ENCODE measurements around the gene HOXA3.

HOXA3 gene

GRCh38 chr7:27149842-27150567 lies 2.4 kb downstream of the HOXA3 start:
- TF ChIP-seq CTCF (IDR thresholded peaks at IDR 0.05; ENCODE audit: low read depth, low read length, missing control alignments) = no peak
- H3K27ac ChIP-seq = no peak overlapping the region
- H3K36me3 ChIP-seq (replicated peaks) = no peaks in the 10 kb centered on the region
- H3K4me3 ChIP-seq (ENCODE audit: low read depth, low read length) = no peak overlapping the region
- peaks cover 95% of the 10 kb centered on the region for H3K27me3 ChIP-seq (replicated peaks)
- DNase-seq = no peak
- in situ Hi-C loops (cut with HindIII; ENCODE audit: low pct_ligation_motif_present, low sequenced_read_pairs) = no loop called here

GRCh38 chr7:27148756-27149641 lies 3.4 kb downstream of the HOXA3 start:
- Histone ChIP-seq H3K27ac (no peak overlapping the region), H3K4me3 (ENCODE audit: low read depth, low read length) (no peak overlapping the region), H3K36me3 (replicated peaks) (no peaks in the 10 kb centered on the region), H3K27me3 (replicated peaks) (peaks cover 95% of the 10 kb centered on the region)
- DNase-seq = no peak
- in situ Hi-C loops (cut with HindIII; ENCODE audit: low pct_ligation_motif_present, low sequenced_read_pairs) = no loop called here
- TF ChIP-seq CTCF (IDR thresholded peaks at IDR 0.05; ENCODE audit: low read depth, low read length, missing control alignments) = no peak

- peaks cover 95% of the 10 kb centered on the region for H3K27me3 ChIP-seq (replicated peaks)
- no peak overlapping the region for H3K4me3 ChIP-seq (ENCODE audit: low read depth, low read length)
- no peaks in the 10 kb centered on the region for H3K36me3 ChIP-seq (replicated peaks)
- no peak for TF ChIP-seq CTCF (IDR thresholded peaks at IDR 0.05; ENCODE audit: low read depth, low read length, missing control alignments)
- H3K27ac ChIP-seq = no peak overlapping the region
- in situ Hi-C loops (cut with HindIII; ENCODE audit: low pct_ligation_motif_present, low sequenced_read_pairs) = no loop called here
- no peak for DNase-seq
Measured at GRCh38 chr7:27148031-27148755, 4.2 kb downstream of the HOXA3 start.

GRCh38 chr7:27147199-27148030 lies 5.0 kb downstream of the HOXA3 start, which contains the start of gene HOXA6:
Gene HOXA6, minus strand, starts transcription at chr7:27147774. Its CDS starts 25 bp downstream, at chr7:27147749.
- H3K36me3 ChIP-seq (replicated peaks) = no peaks in the 10 kb centered on the region
- no peak within 1 kb of the TSS for H3K4me3 ChIP-seq (ENCODE audit: low read depth, low read length)
- H3K27ac ChIP-seq = no peak within 1 kb of the TSS
- peaks cover 95% of the 10 kb centered on the region for H3K27me3 ChIP-seq (replicated peaks)
- no peak for DNase-seq
- TF ChIP-seq CTCF (IDR thresholded peaks at IDR 0.05; ENCODE audit: low read depth, low read length, missing control alignments) = no peak
- in situ Hi-C loops (cut with HindIII; ENCODE audit: low pct_ligation_motif_present, low sequenced_read_pairs) = no loop called here

- no peak for DNase-seq
- no peaks in the 10 kb centered on the region for H3K36me3 ChIP-seq (replicated peaks)
- peaks cover 95% of the 10 kb centered on the region for H3K27me3 ChIP-seq (replicated peaks)
- H3K4me3 ChIP-seq (ENCODE audit: low read depth, low read length) = no peak overlapping the region
- TF ChIP-seq CTCF (IDR thresholded peaks at IDR 0.05; ENCODE audit: low read depth, low read length, missing control alignments) = no peak
- in situ Hi-C loops (cut with HindIII; ENCODE audit: low pct_ligation_motif_present, low sequenced_read_pairs) = no loop called here
- no peak overlapping the region for H3K27ac ChIP-seq
Measured at GRCh38 chr7:27146491-27147198, 5.7 kb downstream of the HOXA3 start.
